Measurements from ENCODE around the gene RAB11FIP4.
"Not testable (repeated sequence)": the region's sequence is repeated elsewhere in the genome, so short reads cannot be mapped to it uniquely, and the experiment has no call there.

Gene RAB11FIP4

DNA sequence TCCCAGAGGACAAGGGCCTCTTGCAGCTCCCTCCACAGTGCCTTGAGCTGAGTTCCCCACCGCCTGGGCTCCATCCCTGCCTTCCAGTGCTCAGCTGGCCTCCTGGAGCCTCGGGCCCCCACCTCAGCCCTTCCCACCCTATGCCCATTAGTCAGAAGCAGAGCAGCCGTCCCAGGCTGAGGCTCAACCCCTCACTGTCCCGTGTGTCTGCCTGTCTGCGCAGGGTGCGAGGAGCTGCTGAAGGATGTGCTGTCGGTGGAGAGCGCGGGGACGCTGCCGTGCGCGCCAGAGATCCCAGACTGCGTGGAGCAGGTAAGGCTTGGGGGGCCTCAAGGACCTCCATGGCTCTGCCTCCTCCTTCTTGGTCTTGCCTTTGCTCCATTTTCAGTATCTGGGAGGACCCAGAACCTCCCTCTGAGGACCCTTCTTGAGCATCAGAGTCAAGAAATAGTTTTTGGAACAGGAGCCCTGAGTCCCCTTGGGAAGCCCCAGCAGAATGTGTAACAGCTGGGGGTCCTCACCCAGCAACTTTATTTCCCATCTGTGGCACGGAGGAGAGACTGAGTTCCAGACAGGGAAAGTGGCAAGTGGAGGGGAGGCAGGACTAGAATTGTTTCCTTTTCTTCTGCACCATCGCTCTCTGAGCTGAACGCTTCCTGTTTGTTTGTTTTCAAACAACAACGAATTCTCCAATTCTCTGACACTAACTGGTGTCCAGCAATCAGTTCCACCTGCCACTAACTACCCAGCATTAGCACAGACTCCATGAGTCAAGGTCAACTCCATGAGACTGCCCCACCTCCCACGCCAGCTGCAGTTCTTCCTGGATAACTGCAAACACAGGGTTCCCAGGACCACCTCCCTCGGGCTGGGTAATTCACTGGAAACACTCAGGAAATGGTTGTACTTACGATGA, 42.6 kb downstream of the RAB11FIP4 start:
- DNase-seq, result no peak

- DNase-seq, result no peak
Observed at GRCh38 chr17:31434727-31435050, 43.2 kb downstream of the RAB11FIP4 start.

DNA sequence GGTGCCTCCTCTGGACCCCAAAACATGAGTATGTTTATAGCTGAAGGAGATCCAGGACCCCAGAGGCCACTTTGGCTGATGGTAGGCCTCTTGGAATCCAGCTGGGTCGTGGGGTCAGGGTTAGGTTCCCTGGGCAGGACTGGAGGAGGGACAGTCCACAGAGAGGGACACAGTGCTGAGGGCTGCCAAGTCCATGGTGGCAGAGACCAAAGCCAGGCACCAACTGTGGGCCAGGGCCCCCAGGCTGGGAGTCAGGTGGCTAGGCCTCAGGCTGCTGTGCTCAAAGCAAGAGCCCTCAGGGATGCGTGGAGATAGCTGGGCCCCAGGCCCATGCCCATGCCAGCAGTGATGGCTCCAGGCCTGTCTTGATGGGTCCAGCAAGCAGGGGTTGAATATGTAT, 44.1 kb downstream of the RAB11FIP4 start:
- no peak for DNase-seq

DNA sequence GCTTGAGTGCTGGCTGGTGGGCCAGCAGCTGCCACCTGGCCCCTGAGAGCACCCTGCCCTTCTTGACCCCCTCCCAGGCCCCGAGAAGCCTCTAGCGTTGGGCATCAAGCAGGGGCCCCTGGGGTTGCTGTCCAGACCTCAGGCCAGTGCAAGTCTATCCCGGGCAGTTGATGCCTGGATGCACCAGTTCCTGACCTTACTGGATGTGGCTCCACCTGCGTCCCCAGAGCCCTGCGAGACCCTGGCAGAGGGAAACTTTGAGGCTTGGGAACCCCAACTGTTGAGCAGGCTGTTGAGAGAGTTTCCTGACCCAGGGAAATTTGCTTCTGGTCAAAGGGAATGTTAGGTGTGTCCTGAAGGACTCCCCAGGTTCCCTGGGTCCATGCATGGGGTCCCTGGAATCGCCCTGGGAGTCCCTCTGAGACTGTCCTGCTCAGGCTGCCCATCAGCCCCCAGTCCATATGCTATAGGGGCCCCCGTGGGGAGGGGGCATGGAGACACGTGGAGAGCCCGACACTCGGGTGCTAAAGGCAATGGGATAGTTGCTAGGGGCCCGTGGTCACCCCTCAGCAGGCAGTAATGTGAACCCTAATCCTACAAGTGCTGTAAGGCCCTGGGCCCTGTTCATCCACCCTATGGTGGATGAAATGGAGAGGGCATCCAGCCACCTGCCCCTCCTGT, 46.4 kb downstream of the RAB11FIP4 start:
- DNase-seq, result no peak

DNA sequence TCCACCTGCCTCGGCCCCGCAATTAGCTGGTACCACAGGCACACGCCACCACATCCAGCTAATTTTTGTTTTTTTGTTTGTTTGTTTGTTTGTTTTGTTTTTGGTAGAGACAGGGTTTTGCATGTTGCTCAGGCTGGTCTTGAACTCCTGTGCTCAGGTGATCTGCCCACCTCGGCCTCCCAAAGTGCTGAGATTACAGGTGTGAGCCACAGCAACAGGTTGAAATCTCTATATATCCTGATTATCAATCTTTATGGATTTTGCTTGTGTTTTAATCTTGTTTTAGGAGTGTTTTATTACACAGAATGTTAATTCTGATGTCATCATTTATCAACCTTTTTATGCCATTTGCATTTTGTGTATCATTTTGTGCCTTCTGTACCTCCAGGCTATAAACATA, 48.2 kb downstream of the RAB11FIP4 start:
- DNase-seq, result no peak

- DNase-seq, result no peak
Observed at GRCh38 chr17:31442276-31442675, 50.8 kb downstream of the RAB11FIP4 start.

DNA sequence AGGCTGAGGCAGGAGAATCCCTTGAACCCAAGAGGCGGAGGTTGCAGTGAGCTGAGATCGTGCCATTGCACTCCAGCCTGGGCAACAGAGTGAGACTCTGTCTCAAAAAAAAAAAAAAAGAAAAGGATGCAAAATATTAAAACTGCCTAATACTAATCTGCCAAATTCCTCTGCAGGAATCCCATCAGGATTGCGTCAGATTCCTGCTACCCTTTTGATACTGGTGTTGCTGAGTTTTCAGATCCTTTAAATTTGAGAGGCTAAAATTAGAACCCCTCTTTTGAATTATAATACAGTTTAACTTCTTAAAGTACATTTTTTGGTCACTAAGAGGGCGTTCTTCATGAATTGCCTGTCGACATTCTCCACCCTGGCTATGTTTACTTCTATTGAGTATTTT, 51.4 kb downstream of the RAB11FIP4 start:
- not testable (repeated sequence) for DNase-seq

DNA sequence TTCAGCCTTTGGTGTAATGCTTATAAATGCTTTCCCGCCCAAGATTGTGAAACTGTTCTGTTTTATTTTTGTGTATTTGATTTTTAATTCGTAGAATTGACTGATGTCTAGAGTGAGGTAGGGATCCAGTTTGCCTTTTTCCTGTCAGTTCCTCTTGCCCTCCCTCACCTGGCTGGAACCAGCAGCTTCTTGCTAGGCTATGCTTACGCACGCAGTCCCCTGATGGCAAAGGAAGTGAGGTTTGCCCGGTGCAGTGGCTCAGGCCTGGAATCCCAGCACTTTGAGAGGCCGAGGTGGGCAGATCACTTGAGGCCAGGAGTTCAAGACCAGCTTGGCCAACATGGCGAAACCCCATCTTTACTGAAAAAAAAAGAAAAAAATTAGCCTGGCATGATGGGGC, 51.9 kb downstream of the RAB11FIP4 start:
- no peak for DNase-seq

DNA sequence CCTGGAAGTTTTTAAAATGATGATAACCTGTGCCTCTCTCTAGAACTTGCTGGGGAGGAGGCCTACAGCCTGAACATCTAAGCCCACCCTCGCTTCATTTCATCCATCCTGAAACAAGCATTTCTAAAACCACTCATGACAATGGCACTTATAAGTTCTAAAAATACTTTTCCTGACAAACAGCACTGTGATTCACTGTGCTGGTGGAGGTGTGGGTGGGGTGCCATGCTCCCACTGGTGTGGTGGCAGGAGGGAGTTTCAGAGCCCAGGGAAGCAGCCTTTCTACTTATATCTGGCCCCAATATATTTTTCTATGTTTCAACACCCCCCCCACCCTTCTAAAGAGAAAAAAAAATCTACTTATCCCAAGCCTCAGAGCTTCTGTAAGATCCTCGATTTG, 52.6 kb downstream of the RAB11FIP4 start:
- no peak for DNase-seq

DNA sequence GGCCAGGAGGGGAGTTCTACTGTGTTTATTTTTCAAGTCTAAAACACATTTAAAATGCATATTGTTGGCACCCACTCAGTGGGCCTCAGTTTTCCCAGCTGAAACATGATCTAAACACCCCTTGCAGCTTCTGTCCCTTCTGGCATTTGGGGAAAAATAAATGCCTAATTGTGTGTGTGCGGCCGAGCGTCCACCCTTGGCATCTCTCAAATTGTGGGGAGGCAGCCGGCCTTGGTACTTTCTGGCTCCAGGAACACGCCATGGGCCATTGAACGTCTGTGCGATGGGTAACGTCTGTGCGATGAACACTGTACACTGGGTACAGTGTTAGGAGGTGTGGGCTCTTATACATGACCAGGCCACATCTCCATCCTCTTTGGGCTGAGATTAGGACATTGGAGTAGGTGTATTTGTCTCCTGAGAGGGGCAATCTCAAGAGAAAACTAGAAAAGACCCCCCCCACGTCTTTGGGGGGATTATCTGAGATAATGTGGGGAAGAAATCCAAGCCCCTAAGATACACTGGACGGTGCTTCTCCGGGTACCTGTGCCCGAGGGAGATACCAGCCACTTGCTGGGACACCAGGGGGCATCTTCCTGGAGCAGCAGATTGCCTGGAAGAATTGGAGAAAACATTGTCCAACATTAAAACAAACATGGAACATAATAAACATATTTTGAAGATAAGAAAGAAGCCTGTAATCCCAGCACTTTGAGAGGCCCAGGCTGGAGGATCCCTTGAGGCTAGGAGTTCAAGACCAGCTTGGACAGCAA, 54.9 kb downstream of the RAB11FIP4 start:
- no peak for DNase-seq

DNA sequence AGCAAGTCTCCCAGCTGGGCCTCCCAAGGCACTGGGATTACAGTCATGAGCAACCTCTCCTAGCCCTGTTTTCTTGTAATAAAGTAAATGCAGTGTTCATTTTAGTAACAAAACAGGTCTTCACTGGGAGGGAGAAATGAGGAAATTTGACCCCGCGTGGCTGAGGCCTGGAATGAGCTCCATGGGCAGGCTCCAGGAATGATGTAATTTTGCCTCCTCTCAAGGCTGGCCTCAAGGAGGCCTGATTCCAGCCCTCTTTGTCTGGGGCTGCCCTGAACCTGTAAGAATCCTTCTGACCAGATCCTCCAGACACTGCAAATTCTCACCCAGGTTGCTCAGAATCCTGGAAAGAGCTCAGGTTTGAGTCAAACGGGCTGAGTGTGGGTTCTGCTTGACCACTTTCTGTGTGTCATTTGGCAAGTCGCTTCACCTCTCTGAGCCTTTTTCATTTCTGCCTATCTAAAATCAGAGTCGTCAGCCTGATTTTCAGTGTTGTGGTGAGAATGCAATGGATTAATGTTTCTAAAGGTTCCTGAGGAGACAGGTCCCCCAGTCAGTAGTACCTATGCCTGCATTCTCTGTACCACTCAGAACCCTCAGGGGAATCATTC, 57.1 kb downstream of the RAB11FIP4 start:
- no peak for DNase-seq

GRCh38 chr17:31449111-31449510, 57.6 kb downstream of the RAB11FIP4 start:
- DNase-seq, result no peak

DNA sequence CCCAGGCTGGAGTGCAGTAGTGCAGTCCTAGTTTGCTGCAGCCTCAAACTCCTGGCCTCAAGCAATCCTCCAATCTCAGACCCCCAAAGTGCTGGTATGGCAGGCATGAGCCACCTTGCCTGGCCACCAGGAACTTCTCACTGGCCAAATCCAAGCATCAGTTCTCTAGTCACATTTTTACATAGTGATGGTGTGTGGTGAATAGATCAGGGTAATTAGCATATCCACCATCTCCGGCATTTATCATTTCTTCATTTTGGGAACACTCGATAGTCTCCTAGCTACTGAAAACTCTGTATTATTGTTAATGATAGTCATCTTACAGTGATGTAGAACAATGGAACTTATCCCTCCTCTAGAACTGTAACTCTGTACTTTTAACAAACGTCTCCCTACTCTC, 58.3 kb downstream of the RAB11FIP4 start:
- DNase-seq, result no peak

DNA sequence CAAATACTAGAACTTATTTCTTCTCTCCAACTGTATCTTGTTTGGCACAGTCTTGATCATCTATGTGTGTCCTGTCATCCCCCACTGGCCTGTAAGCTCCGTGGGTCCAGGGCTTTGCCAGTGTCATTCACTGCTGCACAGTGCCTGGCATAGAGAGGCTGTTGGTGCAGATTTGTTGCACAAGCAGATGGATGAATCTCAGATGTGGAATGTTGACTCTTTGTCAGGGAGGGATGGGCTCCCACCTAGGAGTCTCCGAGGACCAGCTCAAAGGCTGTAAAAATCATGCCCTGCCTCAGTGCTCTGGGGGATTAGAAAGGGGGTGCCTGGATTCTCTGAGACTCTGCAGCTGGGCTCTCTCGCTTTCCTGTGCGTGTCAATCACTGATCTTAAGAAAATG, 60.6 kb downstream of the RAB11FIP4 start:
- DNase-seq, result no peak

DNA sequence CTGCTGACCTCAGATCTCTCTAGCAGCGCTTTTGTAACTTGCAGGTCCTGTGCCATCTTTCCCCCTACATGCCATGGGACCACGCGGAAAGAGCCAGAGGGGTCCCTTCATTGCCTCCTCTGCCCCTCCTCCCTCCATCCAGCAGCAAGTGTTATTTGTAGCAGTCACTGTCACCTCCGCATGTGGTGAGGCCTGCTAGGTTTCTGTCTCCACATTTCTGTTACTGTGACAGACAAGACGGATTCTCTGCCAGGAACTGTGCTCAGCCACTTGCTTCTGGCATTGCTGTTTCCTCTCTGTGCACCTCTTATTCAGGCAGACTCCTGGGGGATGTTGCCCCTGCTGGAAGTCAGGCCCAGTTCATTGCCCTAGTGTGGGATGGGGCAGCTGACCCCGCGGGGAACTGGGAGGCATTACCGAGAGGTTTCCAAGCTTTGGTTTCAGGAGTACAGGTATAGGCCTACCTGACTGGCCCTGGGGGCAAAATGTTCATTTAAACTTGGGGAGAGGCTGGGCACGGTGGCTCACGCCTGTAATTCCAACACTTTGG, 61.2 kb downstream of the RAB11FIP4 start:
- no peak for DNase-seq

GRCh38 chr17:31453896-31454295, 62.4 kb downstream of the RAB11FIP4 start:
- no peak for DNase-seq

GRCh38 chr17:31456814-31457213, 65.3 kb downstream of the RAB11FIP4 start:
- no peak for DNase-seq

DNA sequence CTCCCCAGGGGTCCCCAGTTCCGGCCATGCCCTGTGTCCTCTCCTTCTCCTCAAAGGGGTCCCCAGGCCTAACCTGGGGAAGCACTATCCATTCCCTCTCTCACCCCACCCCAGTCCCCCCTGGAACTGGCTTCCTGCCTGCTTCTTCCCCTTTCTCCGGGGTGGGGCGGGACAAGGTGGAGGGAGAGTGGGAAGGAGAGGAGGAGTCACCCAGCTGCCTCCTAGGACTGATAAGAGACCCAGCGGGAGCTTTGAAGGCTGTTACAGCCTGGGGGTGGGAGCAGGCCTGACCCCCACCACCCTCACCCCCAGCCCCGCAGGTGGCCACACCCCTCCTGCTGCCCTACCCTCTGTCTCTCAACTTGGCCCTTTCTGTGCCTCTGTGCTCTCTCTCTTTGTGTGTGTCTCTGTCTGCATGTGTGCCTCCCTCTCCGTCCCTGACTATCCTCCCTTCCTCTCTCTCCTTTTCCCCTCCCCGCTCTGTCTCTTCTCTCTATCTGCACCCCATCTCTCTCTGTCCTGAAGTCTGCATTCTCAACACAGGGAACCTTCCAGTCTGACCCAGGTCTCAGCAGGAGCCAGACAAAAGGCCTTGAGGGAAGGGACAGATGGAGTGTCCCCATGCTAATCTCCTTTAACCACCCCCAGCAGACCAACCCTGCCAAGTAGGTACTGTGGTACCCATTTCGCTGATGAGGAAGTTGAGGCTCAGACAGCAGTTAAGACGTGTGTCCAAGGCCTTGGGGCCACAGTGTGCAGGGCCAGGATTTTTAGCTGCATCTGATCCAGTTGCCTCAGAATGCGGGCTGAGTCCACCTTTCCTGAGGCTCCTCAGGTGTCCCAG, 66.1 kb downstream of the RAB11FIP4 start:
- DNase-seq, result no peak

DNA sequence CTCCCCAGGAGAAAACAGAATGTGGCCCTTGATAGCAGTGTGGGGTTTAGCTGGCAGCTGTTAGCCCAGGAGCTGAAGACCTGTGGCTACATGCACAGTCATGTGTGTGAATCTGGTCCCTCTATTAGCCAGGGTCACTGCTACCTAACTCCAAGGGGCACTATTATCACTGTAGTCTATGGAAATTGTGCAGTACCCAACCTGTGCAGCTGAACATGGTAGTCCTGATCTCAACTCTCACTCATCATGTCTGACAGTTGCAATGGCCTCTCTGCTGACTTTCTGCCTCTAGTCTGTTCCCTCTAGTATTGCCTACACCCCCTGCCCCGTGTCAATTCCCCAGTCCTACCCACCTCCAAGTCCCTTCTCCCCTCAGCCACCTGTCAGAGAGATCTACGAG, 67.4 kb downstream of the RAB11FIP4 start:
- DNase-seq, result no peak

- DNase-seq, result no peak
Observed at GRCh38 chr17:31459716-31460115, 68.2 kb downstream of the RAB11FIP4 start.

GRCh38 chr17:31460226-31460721, 68.8 kb downstream of the RAB11FIP4 start:
- no peak for DNase-seq
